Mucosa of descending colon (tissue), 3 donors: ENCODE results near the gene PDCD5. TPM values are rescaled to one million over a fixed set of nuclear protein-coding genes. Genes with fewer than 3 reads are reported as not detected.

Experiments
- ATAC-seq: fragments of 200-7000 bp; cut with Tn5 transposase; one replicate; pipeline ENCODE4 v1.9.1; 2020; ENCODE audit warnings: mild to moderate bottlenecking, moderate library complexity
- DNase-seq, 3 donors: peaks; one replicate each; pipeline ENCODE4 v3.0.0-alpha.2; 2020
- H3K36me3 ChIP-seq: fragments of 200-600 bp; one replicate; pipeline ENCODE4 v1.8.0; 2021; ENCODE audit warnings: low read depth, mild to moderate bottlenecking
- H3K4me1 ChIP-seq: fragments of 200-600 bp; one replicate; pipeline ENCODE4 v1.8.0; 2021; ENCODE audit warnings: low read depth, mild to moderate bottlenecking
- H3K4me3 ChIP-seq: fragments of 200-600 bp; one replicate; pipeline ENCODE4 v1.8.0; 2021; ENCODE audit warnings: mild to moderate bottlenecking
- H3K9me3 ChIP-seq: fragments of 200-600 bp; one replicate; pipeline ENCODE4 v1.8.0; 2021; ENCODE audit warnings: mild to moderate bottlenecking
- intact Hi-C, 2 donors: fragments of 100-400 bp; cut with DNase I in 1 of 2; cut with micrococcal nuclease in 1 of 2; formaldehyde crosslinking; loops; one replicate each; pipeline versions ENCODE4 v1.11.0 to v1.11.1; 2022; cut with DNase I, micrococcal nuclease
- total RNA-seq, 3 donors: library from RNA; stranded (reverse); fragmentation: NEBNext Ultra II Directional in 2 of 3; extraction: Animal tissue kit (Norgen Biotek cat#: 25700) in 2 of 3; gene quantifications; one replicate each; pipeline versions ENCODE4 v1.2.1 to v1.2.4, GENCODE V29; 2021 to 2023
- TF ChIP-seq, protein P1 (sequence below): fragments of 200-600 bp; IDR thresholded peaks from one replicate; pipeline ENCODE4 v1.8.0; 2022; ENCODE audit warnings: antibody characterized with exemption, mild to moderate bottlenecking
- donor health status: DM: no; HTN: no; CAD: no; lungs with moderate emphysema.
- donor health status: DM: no; HTN: no; CAD: no.
- donor health status: DM: no; HTN: yes; CAD: no.

The PDCD5 gene
- total RNA-seq, 3 donors from 2014 or later = 44.8 to 79.6 (median 69.4) TPM

DNA sequence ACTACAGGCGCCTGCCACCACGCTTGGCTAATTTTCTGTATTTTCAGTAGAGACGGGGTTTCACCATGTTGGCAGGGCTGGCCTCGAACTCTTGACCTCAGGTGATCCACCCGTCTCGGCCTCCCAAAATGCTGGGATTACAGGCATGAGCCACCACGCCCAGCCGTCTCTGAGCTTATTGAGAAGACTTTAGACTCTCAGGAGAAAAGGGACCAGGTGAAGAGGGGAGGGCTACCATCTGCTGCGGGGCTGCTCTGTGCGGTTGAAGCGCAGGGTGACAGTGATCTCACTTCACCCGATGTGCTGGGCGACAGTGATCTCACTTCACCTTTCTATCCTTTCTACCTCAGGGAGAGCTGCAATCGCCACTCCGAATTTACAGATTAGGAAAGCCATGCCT, 25.3 kb downstream of the PDCD5 start:
- ATAC-seq = no peak
- TF ChIP-seq, protein P1, sequence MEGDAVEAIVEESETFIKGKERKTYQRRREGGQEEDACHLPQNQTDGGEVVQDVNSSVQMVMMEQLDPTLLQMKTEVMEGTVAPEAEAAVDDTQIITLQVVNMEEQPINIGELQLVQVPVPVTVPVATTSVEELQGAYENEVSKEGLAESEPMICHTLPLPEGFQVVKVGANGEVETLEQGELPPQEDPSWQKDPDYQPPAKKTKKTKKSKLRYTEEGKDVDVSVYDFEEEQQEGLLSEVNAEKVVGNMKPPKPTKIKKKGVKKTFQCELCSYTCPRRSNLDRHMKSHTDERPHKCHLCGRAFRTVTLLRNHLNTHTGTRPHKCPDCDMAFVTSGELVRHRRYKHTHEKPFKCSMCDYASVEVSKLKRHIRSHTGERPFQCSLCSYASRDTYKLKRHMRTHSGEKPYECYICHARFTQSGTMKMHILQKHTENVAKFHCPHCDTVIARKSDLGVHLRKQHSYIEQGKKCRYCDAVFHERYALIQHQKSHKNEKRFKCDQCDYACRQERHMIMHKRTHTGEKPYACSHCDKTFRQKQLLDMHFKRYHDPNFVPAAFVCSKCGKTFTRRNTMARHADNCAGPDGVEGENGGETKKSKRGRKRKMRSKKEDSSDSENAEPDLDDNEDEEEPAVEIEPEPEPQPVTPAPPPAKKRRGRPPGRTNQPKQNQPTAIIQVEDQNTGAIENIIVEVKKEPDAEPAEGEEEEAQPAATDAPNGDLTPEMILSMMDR = no peak
- DNase-seq = no peak
- no peak overlapping the region for H3K4me3 ChIP-seq
- intact Hi-C loops = no loop called here
- H3K36me3 ChIP-seq = peaks cover 9% of the 10 kb centered on the region
- H3K9me3 ChIP-seq = no peaks in the 10 kb centered on the region
- H3K4me1 ChIP-seq = no peaks in the 10 kb centered on the region

DNA sequence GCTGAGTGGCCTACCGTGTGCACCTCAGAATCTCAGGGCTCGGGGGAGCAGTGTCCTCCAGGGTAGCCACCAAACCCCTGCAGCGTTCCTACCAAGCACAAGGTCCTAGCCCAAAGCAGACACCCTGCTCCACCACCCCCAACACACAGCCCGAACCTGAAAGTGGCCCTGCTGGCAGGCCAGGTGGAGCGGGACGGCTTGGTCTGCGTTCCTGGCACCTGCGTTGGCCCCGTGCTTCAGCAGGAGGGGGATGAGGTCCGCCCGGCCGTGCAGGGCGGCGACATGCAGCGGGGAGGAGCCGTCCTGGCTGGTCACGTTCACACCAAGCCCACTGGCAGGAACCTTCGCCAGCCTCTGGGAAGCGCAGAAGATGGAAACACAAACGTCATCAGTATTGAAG, 26.5 kb downstream of the PDCD5 start:
- peaks cover 9% of the 10 kb centered on the region for H3K36me3 ChIP-seq

DNA sequence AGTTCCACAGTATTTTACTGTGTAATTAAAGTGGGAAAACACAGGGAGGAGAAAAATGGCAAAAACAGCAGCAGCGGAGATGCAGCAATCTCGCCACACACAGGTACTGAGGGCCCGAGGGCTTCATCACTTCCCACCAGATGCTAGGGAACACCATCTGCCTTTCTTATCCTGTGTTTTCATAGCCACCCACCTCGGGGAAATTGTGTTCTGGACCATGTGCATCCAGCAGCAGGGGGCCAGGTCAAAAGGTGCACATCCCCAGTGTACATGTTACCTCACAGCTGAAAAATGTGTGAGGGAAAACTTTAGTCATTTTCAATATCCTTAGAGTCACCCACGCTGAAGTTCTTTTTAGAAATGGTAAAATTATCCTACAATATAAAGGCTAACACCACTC, 30.2 kb downstream of the PDCD5 start:
- Histone ChIP-seq H3K4me3 (no peak overlapping the region), H3K36me3 (no peaks in the 10 kb centered on the region), H3K4me1 (no peaks in the 10 kb centered on the region), H3K9me3 (no peaks in the 10 kb centered on the region)
- TF ChIP-seq, protein P1 = no peak
- no peak for DNase-seq
- intact Hi-C loops = no loop called here
- no peak for ATAC-seq

More for the DNA sequence above, 26.5 kb downstream of the PDCD5 start:
- intact Hi-C loops = no loop called here
- H3K9me3 ChIP-seq = no peaks in the 10 kb centered on the region
- no peak for DNase-seq
- TF ChIP-seq, protein P1 = no peak
- ATAC-seq = no peak
- no peaks in the 10 kb centered on the region for H3K4me1 ChIP-seq
- no peak overlapping the region for H3K4me3 ChIP-seq

DNA sequence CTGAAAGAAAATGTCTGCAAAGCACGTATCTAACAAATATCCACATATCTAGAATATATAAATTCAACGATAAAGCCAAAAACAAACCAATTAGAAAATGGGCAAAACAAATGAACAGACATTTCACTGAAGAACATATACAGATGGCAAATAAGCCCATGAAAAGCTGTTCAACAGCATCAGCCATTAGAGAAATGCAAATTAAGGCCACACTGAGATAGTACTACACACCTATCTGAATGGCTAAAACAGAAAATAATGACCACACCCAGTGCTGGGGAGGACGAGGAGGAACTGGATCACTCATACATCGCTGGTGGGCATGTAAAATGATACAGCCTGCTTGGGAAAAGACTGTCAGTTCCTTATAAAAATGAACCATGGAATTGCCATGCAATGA, 32.0 kb downstream of the PDCD5 start:
- Histone ChIP-seq H3K36me3 (no peaks in the 10 kb centered on the region), H3K4me1 (no peaks in the 10 kb centered on the region), H3K9me3 (no peaks in the 10 kb centered on the region), H3K4me3 (no peak overlapping the region)
- intact Hi-C loops = no loop called here
- TF ChIP-seq, protein P1 = no peak
- no peak for DNase-seq
- no peak for ATAC-seq

DNA sequence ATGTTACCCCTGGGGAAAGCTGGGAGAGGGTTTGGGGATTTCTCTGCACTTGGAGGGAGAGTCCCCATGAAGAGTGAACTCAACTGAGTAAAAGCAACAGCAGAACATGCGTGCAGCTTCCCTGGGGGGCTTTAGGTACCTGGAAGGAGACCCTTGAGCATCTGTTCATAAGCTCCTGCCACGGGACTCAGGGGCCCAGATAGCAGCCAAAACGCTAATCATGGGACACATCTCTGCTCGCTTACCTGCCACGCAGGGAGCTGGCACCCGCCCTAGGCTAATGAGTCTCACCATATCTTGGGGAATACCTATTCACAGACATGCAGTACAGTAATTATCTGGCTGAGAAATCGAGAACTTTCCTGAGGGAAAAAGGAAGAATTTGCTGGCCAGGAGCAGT, 33.9 kb downstream of the PDCD5 start:
- Histone ChIP-seq H3K9me3 (no peaks in the 10 kb centered on the region), H3K36me3 (peaks cover 6% of the 10 kb centered on the region), H3K4me1 (no peaks in the 10 kb centered on the region), H3K4me3 (no peak overlapping the region)
- intact Hi-C loops = no loop called here
- ATAC-seq = no peak
- DNase-seq = no peak
- TF ChIP-seq, protein P1 = no peak

DNA sequence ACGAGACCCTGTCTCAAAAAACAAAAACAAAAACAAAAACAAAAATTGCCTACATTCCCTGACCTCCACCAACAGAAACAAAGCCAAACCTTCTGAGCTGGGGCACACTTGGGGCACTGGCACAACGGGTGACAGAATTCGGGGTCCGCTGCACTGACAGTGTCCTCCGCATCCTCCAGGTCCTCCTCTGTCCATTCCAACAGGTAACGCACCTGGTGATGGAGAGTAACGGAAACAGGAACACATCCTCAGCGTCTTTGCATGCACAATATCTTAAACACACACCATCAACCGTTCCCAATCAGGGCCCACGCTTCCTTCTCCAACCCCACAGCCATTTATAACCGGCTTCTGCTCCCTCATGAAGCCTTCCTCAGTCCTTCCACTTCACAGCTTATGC, 34.6 kb downstream of the PDCD5 start:
- no peak overlapping the region for H3K4me3 ChIP-seq
- TF ChIP-seq, protein P1 = no peak
- intact Hi-C loops = no loop called here
- no peaks in the 10 kb centered on the region for H3K9me3 ChIP-seq
- no peak for ATAC-seq
- H3K4me1 ChIP-seq = no peaks in the 10 kb centered on the region
- H3K36me3 ChIP-seq = peaks cover 9% of the 10 kb centered on the region
- no peak for DNase-seq
